Heart right ventricle (tissue), 16 donors: Measurements from ENCODE around the gene RAI2. TPM values are rescaled to one million over a fixed set of nuclear protein-coding genes. Genes with fewer than 3 reads are reported as not detected.

Source experiments
- ATAC-seq, 8 donors: fragments of 200-7000 bp; cut with Tn5 transposase; one replicate each; pipeline ENCODE4 v1.9.1; 2020; ENCODE audit warnings: mild to moderate bottlenecking in 8 of 8, moderate library complexity in 8 of 8, moderate number of reproducible peaks in 1 of 8
- DNase-seq, 2 donors: peaks; one replicate each; pipeline ENCODE4 v3.0.0-alpha.2; 2020
- H3K27ac ChIP-seq, 10 donors: fragments of 200-600 bp; sonication (generic) in 2 of 10; one replicate each; pipeline versions ENCODE4 v1.5.0 to v1.8.0; 2020 to 2022; ENCODE audit warnings: mild to moderate bottlenecking in 3 of 10
- H3K27me3 ChIP-seq, 7 donors: fragments of 200-600 bp; one replicate each; pipeline ENCODE4 v1.8.0; 2021 to 2022; ENCODE audit warnings: mild to moderate bottlenecking in 2 of 7
- H3K36me3 ChIP-seq, 9 donors: fragments of 200-600 bp; sonication (generic) in 1 of 9; one replicate each; pipeline versions ENCODE4 v1.5.0 to v1.8.0; 2020 to 2022; ENCODE audit warnings: mild to moderate bottlenecking in 2 of 9
- H3K4me1 ChIP-seq, 9 donors: fragments of 200-600 bp; sonication (generic) in 1 of 9; one replicate each; pipeline versions ENCODE4 v1.5.0 to v1.8.0; 2020 to 2022; ENCODE audit warnings: mild to moderate bottlenecking in 4 of 9
- H3K4me3 ChIP-seq, 10 donors: fragments of 200-600 bp; sonication (generic) in 2 of 10; one replicate each; pipeline versions ENCODE4 v1.5.0 to v1.8.0; 2020 to 2022; ENCODE audit warnings: mild to moderate bottlenecking in 7 of 10, moderate library complexity in 2 of 10
- H3K9me3 ChIP-seq, 11 donors: fragments of 200-600 bp in 10 of 11; sonication (generic) in 2 of 11; one replicate each; pipeline versions ENCODE4 v1.5.0 to v1.8.0; 2013 to 2022; ENCODE audit warnings: mild to moderate bottlenecking in 2 of 11, control low read depth in 1 of 11, moderate library complexity in 1 of 11
- CTCF ChIP-seq, 9 donors: fragments of 200-600 bp; sonication (generic) in 2 of 9; IDR thresholded peaks; one replicate each; pipeline versions ENCODE4 v1.5.0 to v1.8.0; 2021 to 2022; ENCODE audit warnings: antibody characterized with exemption in 9 of 9, mild to moderate bottlenecking in 5 of 9, moderate library complexity in 1 of 9
- WGBS, 2 donors: extraction: QIAGEN DNeasy Blood & Tissue Kit; methylation state at CpG; one replicate each; pipeline ENCODE4 v1.1.7; 2013; ENCODE audit warnings: inconsistent platforms in 1 of 2; 5-methylcytosine and 5-hydroxymethylcytosine counted together
- intact Hi-C, 10 donors: fragments of 100-400 bp; cut with DNase I; formaldehyde crosslinking; loops; one replicate each; pipeline versions ENCODE4 v1.11.1 to v1.14.2; 2022
- polyA plus RNA-seq, 2 donors: library from polyadenylated mRNA; stranded (reverse); fragments of 200-250 nt; gene quantifications; one replicate each; pipeline ENCODE4 v1.2.3, GENCODE V29; 2013
- total RNA-seq, 10 donors: library from RNA; stranded (reverse); fragmentation: NEBNext Ultra II Directional in 3 of 10; extraction: Animal tissue kit (Norgen Biotek cat#: 25700) in 3 of 10; gene quantifications; one replicate each; pipeline versions ENCODE4 v1.2.1 to v1.2.4, GENCODE V29; 2021 to 2023
- donor health status: Arrhythmogenic right ventricular cardiomyopathy.
- donor health status: ischemic (EF 13 %, LVEDD 7.1; RV severe dilation, severe dysfunction).
- donor health status: healthy with polysubstance abuse.
- donor health status: DM: no; HTN: yes; CAD: no.
- donor health status: DM: no; HTN: no; CAD: no.
- donor health status: ischemic (EF 25% LVEDD 6.9; RV normal size, moderate dysfunction).
- donor health status: ischemic (EF 25% LVEDD 5.7; RV mildly dilated, moderate dysfunction).
- donor health status: healthy.
- donor health status: DM: yes; HTN: yes; CAD: no.
- donor health status: Ischemic cardiomyopathy.
- donor health status: ischemic (EF 35%, LVEDD 5.7; RV mildly dilated, moderate dysfunction).
- donor health status: nonischemic (EF 11% LVEDD 7.7; RV severe dilation, severe dysfunction).
- donor health status: DM: yes; HTN: yes; CAD: no.
- donor health status: PGD.
- donor health status: ischemic (EF 29% LVEDD 5.4; RV normal size, mild dysfunction).
- donor health status: nonischemic (EF 23%, LVEDD 6.1; RV moderate dilation, normal function).

RAI2 gene
- total and polyA plus RNA-seq, 12 donors = 15.5 to 25.3 (median 20.6) TPM

DNA sequence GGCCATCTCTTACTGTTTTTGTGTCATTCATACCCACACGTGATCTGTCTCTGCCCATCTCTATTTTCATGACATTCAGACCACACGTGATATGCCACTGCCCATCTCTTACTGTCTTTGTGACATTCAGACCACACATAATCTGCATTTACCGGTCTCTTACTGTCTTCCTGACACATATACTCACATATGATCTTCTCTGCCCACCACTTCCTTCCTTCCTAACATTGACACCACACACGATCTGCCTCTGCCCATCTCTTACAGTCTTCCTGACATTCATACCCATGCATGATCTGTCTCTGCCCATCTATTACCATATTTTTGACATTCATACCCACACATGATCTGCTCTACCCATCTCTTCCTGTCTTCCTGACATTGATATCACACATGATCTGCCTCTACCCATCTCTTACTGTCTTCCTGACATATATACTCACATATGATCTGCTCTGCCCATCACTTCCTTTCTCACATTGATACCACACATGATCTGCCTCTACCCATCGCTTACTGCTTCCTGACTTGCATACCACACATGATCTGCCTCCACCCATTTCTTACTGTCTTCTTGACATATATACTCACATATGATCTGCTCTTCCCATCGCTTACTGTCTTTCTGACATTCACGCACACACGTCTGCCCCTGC is 87.7 kb downstream of the RAI2 start:
- ATAC-seq (no peak), DNase-seq (no peak)
- Histone ChIP-seq H3K27me3 (peaks cover 0 to 33% (median 0%) of the 10 kb centered on the region in 7 donors), H3K4me1 (no peaks in the 10 kb centered on the region), H3K27ac (no peak overlapping the region), H3K36me3 (no peaks in the 10 kb centered on the region), H3K9me3 (no peaks in the 10 kb centered on the region), H3K4me3 (no peak overlapping the region)
- 75 to 78% methylated on average over 8 of the region's 8 CpGs for WGBS, 2 donors
- intact Hi-C loops = no loop called here
- TF ChIP-seq CTCF (IDR thresholded peaks at IDR 0.05) = no peak

DNA sequence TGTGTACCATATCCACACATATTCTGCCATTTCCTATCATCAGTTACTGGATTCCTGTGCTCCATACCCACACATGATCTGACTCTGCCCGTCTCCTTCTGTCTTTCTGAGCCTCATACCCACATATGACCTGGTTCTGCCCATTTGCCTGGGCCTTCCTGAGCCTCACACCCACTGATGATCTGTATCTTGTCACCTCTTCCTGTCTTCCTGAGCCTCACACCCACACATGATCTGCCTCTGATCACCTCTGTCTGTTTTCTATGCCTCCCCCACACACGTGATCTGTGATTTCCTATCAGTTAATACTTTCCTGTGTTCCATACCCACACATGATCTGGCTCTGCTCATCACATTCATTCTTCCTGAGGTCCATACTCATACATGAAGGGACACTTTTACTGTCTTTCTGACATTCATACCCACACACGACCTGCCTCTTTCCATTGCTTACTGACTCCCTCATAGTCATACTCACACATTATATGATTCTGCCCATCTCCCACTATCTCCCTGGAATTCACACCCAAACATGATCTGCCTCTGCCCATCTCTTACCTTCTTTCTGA is 91.3 kb downstream of the RAI2 start:
- TF ChIP-seq CTCF (IDR thresholded peaks at IDR 0.05) = no peak
- WGBS, 2 donors = 54 to 60% methylated on average over 3 of the region's 3 CpGs
- H3K27me3 ChIP-seq = peaks cover 0 to 40% (median 0%) of the 10 kb centered on the region in 7 donors
- intact Hi-C loops = no loop called here
- H3K27ac ChIP-seq = no peak overlapping the region
- H3K36me3 ChIP-seq = no peaks in the 10 kb centered on the region
- no peaks in the 10 kb centered on the region for H3K9me3 ChIP-seq
- ATAC-seq (no peak), DNase-seq (no peak)
- no peak overlapping the region for H3K4me3 ChIP-seq
- no peaks in the 10 kb centered on the region for H3K4me1 ChIP-seq

- ATAC-seq (no peak), DNase-seq (no peak)
- no peak for TF ChIP-seq CTCF (IDR thresholded peaks at IDR 0.05)
- intact Hi-C loops = no loop called here
- no peak overlapping the region for H3K27ac ChIP-seq
- H3K27me3 ChIP-seq = peaks cover 0 to 38% (median 0%) of the 10 kb centered on the region in 7 donors
- WGBS, 2 donors = 74 to 77% methylated on average over 5 of the region's 5 CpGs
- no peaks in the 10 kb centered on the region for H3K36me3 ChIP-seq
- no peaks in the 10 kb centered on the region for H3K4me1 ChIP-seq
- H3K9me3 ChIP-seq = no peaks in the 10 kb centered on the region
- no peak overlapping the region for H3K4me3 ChIP-seq
These were observed 92.1 kb downstream of the RAI2 start for GRCh38 chrX:17768997-17769396.

DNA sequence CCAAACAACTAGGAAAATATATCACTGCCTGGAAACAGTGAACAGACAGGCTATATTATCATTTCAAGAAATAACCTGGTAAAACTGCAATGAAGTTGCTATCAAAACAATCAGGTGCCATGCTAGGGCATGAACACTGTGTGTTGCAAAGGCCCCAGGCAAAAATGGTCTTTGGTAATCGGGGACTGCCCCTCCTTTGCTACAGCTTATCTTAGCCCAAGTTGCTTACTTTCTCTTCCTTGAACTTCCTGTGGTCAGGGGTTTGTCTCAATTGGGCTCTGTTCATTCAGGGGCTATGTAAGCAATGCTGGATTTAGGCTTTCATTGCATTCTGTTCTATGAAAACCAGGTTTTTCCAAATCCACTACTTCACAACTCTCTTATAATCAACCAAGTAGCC is 93.4 kb downstream of the RAI2 start:
- TF ChIP-seq CTCF (IDR thresholded peaks at IDR 0.05) = no peak
- WGBS, 2 donors = 17 to 39% methylated on average over 1 of the region's 1 CpG
- no peaks in the 10 kb centered on the region for H3K4me1 ChIP-seq
- H3K27me3 ChIP-seq = peaks cover 0 to 29% (median 0%) of the 10 kb centered on the region in 7 donors
- H3K4me3 ChIP-seq = no peak overlapping the region
- ATAC-seq = no peak
- no peaks in the 10 kb centered on the region for H3K9me3 ChIP-seq
- H3K36me3 ChIP-seq = no peaks in the 10 kb centered on the region
- H3K27ac ChIP-seq = no peak overlapping the region
- intact Hi-C loops = no loop called here
- DNase-seq = no peak
